ENCODE results near the gene LTB4R2. TPM values are rescaled to one million over a fixed set of nuclear protein-coding genes. Genes with fewer than 3 reads are reported as not detected.

The LTB4R2 gene
- total RNA-seq, 1 donor from 2014 or later, result 1.8 TPM

DNA sequence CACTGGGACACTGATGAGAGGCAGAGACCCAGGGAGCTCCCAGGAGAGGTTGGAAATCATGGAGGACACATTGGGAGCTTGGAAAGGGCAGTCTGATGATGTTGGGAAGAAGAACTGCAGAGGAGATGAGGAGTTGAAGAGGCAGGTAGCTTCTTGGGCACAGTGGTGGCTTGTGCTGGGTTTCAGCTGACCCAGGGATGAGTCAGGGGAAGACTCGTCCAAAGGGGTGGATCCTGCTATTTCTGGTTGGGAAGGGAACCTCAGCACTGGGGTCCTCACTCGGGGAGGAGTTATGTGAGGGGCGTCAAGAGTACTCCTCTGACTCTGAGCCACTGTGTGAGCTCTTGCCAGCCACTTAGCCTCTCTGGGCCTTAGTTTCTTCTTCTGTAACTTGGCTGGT lies 13.4 kb downstream of the LTB4R2 start:
- H2AFZ ChIP-seq (replicated peaks), result no peak overlapping the region
- H4K20me1 ChIP-seq (ENCODE audit: low read depth), result no peaks in the 10 kb centered on the region
- Mint-ChIP-seq H3K4me1 (peaks cover 2% of the 10 kb centered on the region), H3K27ac (no peak overlapping the region), H3K4me3 (no peak overlapping the region), H3K9me3 (no peaks in the 10 kb centered on the region), H3K36me3 (no peaks in the 10 kb centered on the region), H3K27me3 (ENCODE audit: insufficient read depth, low read depth) (peaks cover 13% of the 10 kb centered on the region)
- no peaks in the 10 kb centered on the region for H3K79me2 ChIP-seq (ENCODE audit: low read depth)
- H3K36me3 ChIP-seq, result no peaks in the 10 kb centered on the region
- H3K4me2 ChIP-seq, result no peak overlapping the region
- H3K4me1 ChIP-seq, result no peaks in the 10 kb centered on the region
- H3K27me3 ChIP-seq, result peaks cover 23% of the 10 kb centered on the region
- H3K27ac ChIP-seq, result no peak overlapping the region
- TF ChIP-seq, protein P1, sequence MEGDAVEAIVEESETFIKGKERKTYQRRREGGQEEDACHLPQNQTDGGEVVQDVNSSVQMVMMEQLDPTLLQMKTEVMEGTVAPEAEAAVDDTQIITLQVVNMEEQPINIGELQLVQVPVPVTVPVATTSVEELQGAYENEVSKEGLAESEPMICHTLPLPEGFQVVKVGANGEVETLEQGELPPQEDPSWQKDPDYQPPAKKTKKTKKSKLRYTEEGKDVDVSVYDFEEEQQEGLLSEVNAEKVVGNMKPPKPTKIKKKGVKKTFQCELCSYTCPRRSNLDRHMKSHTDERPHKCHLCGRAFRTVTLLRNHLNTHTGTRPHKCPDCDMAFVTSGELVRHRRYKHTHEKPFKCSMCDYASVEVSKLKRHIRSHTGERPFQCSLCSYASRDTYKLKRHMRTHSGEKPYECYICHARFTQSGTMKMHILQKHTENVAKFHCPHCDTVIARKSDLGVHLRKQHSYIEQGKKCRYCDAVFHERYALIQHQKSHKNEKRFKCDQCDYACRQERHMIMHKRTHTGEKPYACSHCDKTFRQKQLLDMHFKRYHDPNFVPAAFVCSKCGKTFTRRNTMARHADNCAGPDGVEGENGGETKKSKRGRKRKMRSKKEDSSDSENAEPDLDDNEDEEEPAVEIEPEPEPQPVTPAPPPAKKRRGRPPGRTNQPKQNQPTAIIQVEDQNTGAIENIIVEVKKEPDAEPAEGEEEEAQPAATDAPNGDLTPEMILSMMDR (IDR thresholded peaks at IDR 0.05), result no peak
- no peak for TF ChIP-seq EZH2phosphoT487 (IDR thresholded peaks at IDR 0.05)
- TF ChIP-seq EZH2 (IDR thresholded peaks at IDR 0.05), result no peak
- H3K9ac ChIP-seq, result no peak overlapping the region
- no peak overlapping the region for H3K4me3 ChIP-seq
- no peaks in the 10 kb centered on the region for H3K9me3 ChIP-seq (ENCODE audit: low read depth)
- H3F3A ChIP-seq (ENCODE audit: low read depth), result no peaks in the 10 kb centered on the region
- no peak for DNase-seq (ENCODE audit: low spot score)

DNA sequence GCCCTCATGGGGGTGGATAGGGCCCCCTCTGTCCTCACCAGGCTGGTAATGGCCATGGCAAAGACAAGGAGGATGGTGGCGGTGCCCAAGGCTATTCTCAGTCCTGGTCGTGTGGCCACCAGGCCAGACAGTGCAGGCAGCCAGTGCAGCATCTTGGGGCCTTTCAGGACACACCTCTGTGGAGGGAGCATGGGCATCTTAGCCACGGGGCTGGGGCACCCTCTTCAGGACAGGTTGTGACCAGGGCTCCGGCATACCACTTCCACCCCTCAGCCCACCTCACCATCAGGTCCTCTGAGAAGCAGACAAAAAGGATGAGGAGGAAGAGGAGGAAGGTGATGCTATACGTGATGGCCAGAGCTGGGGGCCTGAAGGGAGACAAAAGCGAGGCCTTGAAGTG lies 14.1 kb downstream of the LTB4R2 start:
- TF ChIP-seq, protein P1 (IDR thresholded peaks at IDR 0.05), result no peak

DNA sequence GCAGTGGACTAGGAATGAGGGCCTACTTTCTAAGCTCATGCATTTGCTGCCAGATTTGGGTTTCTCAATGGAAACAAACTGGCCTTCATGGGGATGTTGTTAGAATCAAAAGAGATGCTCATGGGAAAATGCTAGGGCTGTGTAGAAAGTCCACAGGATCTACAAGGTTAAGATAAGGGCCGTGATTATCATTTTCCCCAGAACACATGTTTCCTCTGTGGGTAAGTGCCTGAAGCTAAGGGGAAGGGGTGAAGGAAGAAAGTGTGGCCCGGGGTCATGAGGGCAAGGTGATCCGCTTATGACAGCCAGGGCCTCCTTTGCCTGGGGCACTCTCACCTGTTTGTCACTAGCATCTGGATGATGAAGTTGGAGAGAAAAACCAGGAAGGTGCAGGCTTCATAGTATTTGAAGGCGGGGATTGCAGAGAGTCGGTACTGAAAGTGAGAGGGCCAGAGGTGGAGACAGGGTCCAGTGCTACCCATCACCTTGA lies 15.1 kb downstream of the LTB4R2 start:
- peaks cover 21% of the 10 kb centered on the region for H3K27me3 Mint-ChIP-seq (ENCODE audit: insufficient read depth, low read depth)
- no peak for TF ChIP-seq EZH2 (IDR thresholded peaks at IDR 0.05)
- TF ChIP-seq EZH2phosphoT487 (IDR thresholded peaks at IDR 0.05), result no peak
- TF ChIP-seq, protein P1 (IDR thresholded peaks at IDR 0.05), result no peak

More for the DNA sequence above, 14.1 kb downstream of the LTB4R2 start:
- no peak overlapping the region for H3K4me3 ChIP-seq
- no peak for DNase-seq (ENCODE audit: low spot score)
- Mint-ChIP-seq H3K9me3 (no peaks in the 10 kb centered on the region), H3K36me3 (no peaks in the 10 kb centered on the region), H3K27ac (no peak overlapping the region), H3K4me3 (no peak overlapping the region), H3K27me3 (ENCODE audit: insufficient read depth, low read depth) (peaks cover 16% of the 10 kb centered on the region), H3K4me1 (peaks cover 2% of the 10 kb centered on the region)
- no peaks in the 10 kb centered on the region for H4K20me1 ChIP-seq (ENCODE audit: low read depth)
- no peak overlapping the region for H3K4me2 ChIP-seq
- no peaks in the 10 kb centered on the region for H3K9me3 ChIP-seq (ENCODE audit: low read depth)
- no peaks in the 10 kb centered on the region for H3K4me1 ChIP-seq
- no peak overlapping the region for H3K27ac ChIP-seq
- no peaks in the 10 kb centered on the region for H3K79me2 ChIP-seq (ENCODE audit: low read depth)
- H3K36me3 ChIP-seq, result no peaks in the 10 kb centered on the region
- peaks cover 23% of the 10 kb centered on the region for H3K27me3 ChIP-seq
- no peaks in the 10 kb centered on the region for H3F3A ChIP-seq (ENCODE audit: low read depth)
- H3K9ac ChIP-seq, result no peak overlapping the region
- no peak overlapping the region for H2AFZ ChIP-seq (replicated peaks)

More for the DNA sequence above, 15.1 kb downstream of the LTB4R2 start:
- H2AFZ ChIP-seq (replicated peaks), result no peak overlapping the region
- peaks cover 2% of the 10 kb centered on the region for H3K4me1 Mint-ChIP-seq
- no peak overlapping the region for H3K9ac ChIP-seq
- H3K27ac ChIP-seq, result no peak overlapping the region
- no peaks in the 10 kb centered on the region for H3K4me1 ChIP-seq
- H3K27ac Mint-ChIP-seq, result no peak overlapping the region
- H4K20me1 ChIP-seq (ENCODE audit: low read depth), result no peaks in the 10 kb centered on the region
- no peak overlapping the region for H3K4me2 ChIP-seq
- no peak for DNase-seq (ENCODE audit: low spot score)
- H3K36me3 Mint-ChIP-seq, result no peaks in the 10 kb centered on the region
- no peaks in the 10 kb centered on the region for H3K36me3 ChIP-seq
- no peaks in the 10 kb centered on the region for H3K9me3 ChIP-seq (ENCODE audit: low read depth)
- H3K79me2 ChIP-seq (ENCODE audit: low read depth), result no peaks in the 10 kb centered on the region
- H3K9me3 Mint-ChIP-seq, result no peaks in the 10 kb centered on the region
- no peak overlapping the region for H3K4me3 ChIP-seq
- H3F3A ChIP-seq (ENCODE audit: low read depth), result no peaks in the 10 kb centered on the region
- H3K27me3 ChIP-seq, result peaks cover 23% of the 10 kb centered on the region
- H3K4me3 Mint-ChIP-seq, result no peak overlapping the region
